ENCODE measurements around the gene ERFE.

Gene ERFE

GRCh38 chr2:238190445-238190844 lies 31.7 kb downstream of the ERFE start:
- no peak for DNase-seq (ENCODE audit: low read depth, low spot score)
- H3K27ac ChIP-seq, result no peak overlapping the region

- no peak for DNase-seq (ENCODE audit: low read depth, low spot score)
- H3K27ac ChIP-seq, result peak overlapping the region; percentile 70
Measured at GRCh38 chr2:238202326-238203093, 43.7 kb downstream of the ERFE start.

GRCh38 chr2:238203094-238203972 lies 44.6 kb downstream of the ERFE start, which contains the start of gene ILKAP:
TSS of gene ILKAP (minus strand) at chr2:238203695. CDS start at chr2:238203553, 142 bp downstream.
- peak; percentile 14 for DNase-seq (ENCODE audit: low read depth, low spot score)
- peak within 1 kb of the TSS; percentile 70 for H3K27ac ChIP-seq

GRCh38 chr2:238203973-238204683 lies 45.4 kb downstream of the ERFE start:
- no peak for DNase-seq (ENCODE audit: low read depth, low spot score)
- H3K27ac ChIP-seq, result peak overlapping the region; percentile 70

GRCh38 chr2:238207006-238207405 lies 48.2 kb downstream of the ERFE start:
- H3K27ac ChIP-seq, result no peak overlapping the region
- DNase-seq (ENCODE audit: low read depth, low spot score), result no peak

GRCh38 chr2:238216651-238217184 lies 57.9 kb downstream of the ERFE start:
- DNase-seq (ENCODE audit: low read depth, low spot score), result no peak
- H3K27ac ChIP-seq, result peak overlapping the region; percentile 54

Measured in epithelial cell of prostate (primary cell).